Tibial nerve (tissue), 3 donors: ENCODE measurements around the gene RBP7.

Experiments
- CTCF ChIP-seq, 5 experiments: fragments of 200-600 bp in 3 of 5; fragments of 450-650 bp in 2 of 5; sonication (generic) in 3 of 5; IDR thresholded peaks; one replicate each; pipeline ENCODE4 v1.5.1; 2016 to 2019; ENCODE audit warnings: antibody characterized with exemption in 5 of 5, mild to moderate bottlenecking in 3 of 5, moderate library complexity in 2 of 5
- POLR2A ChIP-seq, 2 donors: fragments of 450-650 bp; IDR thresholded peaks; one replicate each; pipeline ENCODE4 v1.6.1; 2017; ENCODE audit warnings: antibody characterized with exemption in 2 of 2, mild to moderate bottlenecking in 2 of 2, moderate library complexity in 2 of 2

GRCh38 chr1:10063878-10064277 lies 66.8 kb downstream of the RBP7 start:
- TF ChIP-seq CTCF (IDR thresholded peaks at IDR 0.05) (no peak), POLR2A (IDR thresholded peaks at IDR 0.05) (no peak)
